Endothelial cell of umbilical vein (primary cell): ENCODE data around the gene LENEP. TPM values are rescaled to one million over a fixed set of nuclear protein-coding genes. Genes with fewer than 3 reads are reported as not detected.
A peak's percentile ranks its signal among the peaks of the same experiment; 100 is the strongest.

Source experiments
- BruUV-seq: library from RNA; stranded (reverse); fragments of 400-500 nt; replicated peaks from 2 replicates; lab custom pipeline; 2021; lab: Mats Ljungman, UMichigan
- CTCF ChIA-PET: fragments of 300-600, 350-600 bp; sonication (Branson Sonifier 250); formaldehyde crosslinking; loops from one replicate; lab custom pipeline; 2021; ENCODE audit warnings: antibody characterized with exemption, inconsistent platforms; lab: Charles Lee
- POLR2A ChIA-PET: fragments of 300-600, 350-600 bp; sonication (Branson Sonifier 250); formaldehyde crosslinking; loops from one replicate; lab custom pipeline; 2021; ENCODE audit warnings: antibody characterized with exemption, inconsistent platforms; lab: Charles Lee
- DNase-seq: peaks from one replicate; pipeline ENCODE4 v3.0.0-alpha.2; 2011; ENCODE audit warnings: low read depth, low spot score
- FAIRE-seq: peaks from 2 replicates; lab custom pipeline; 2011; peaks lifted over from hg19 to GRCh38; lab: Jason Lieb, UNC
- H2AFZ ChIP-seq: 2 replicates; pipeline ENCODE4 v1.6.0; 2012; ENCODE audit warnings: low read depth, low read length, control low read depth, inconsistent platforms
- H3K27ac ChIP-seq: 2 replicates; pipeline ENCODE4 v1.5.1; 2011; ENCODE audit warnings: low read depth, mild to moderate bottlenecking, control low read depth, low read length, moderate library complexity; ENCODE audit not compliant: insufficient read depth
- H3K27me3 ChIP-seq, 2 experiments: 2 replicates each; pipeline versions ENCODE4 v1.6.0 to v1.6.1; 2011; ENCODE audit warnings: low read length in 2 of 2, mixed read lengths in 1 of 2; ENCODE audit not compliant: control insufficient read depth in 2 of 2, insufficient read depth in 2 of 2
- H3K36me3 ChIP-seq, 2 experiments: 2 replicates in 1 of 2; 3 replicates in 1 of 2; pipeline ENCODE4 v1.5.1; 2011; ENCODE audit warnings: low read length in 2 of 2, mild to moderate bottlenecking in 1 of 2, moderate library complexity in 1 of 2; ENCODE audit not compliant: control insufficient read depth in 2 of 2, insufficient read depth in 2 of 2; ENCODE audit errors: extremely low read depth in 1 of 2
- H3K4me1 ChIP-seq: 3 replicates; pipeline ENCODE4 v1.5.1; 2011; ENCODE audit warnings: mild to moderate bottlenecking, low read length; ENCODE audit not compliant: control insufficient read depth, insufficient read depth; ENCODE audit errors: extremely low read depth
- H3K4me2 ChIP-seq: 2 replicates; pipeline ENCODE4 v1.6.1; 2011; ENCODE audit warnings: low read length, control low read depth, mixed read lengths; ENCODE audit not compliant: insufficient read depth
- H3K4me3 ChIP-seq, 3 experiments: fragments of 200-600 bp in 1 of 3; sonication (generic), shearing (Covaris generic) in 1 of 3; replicated peaks in 1 of 3; 2 replicates each; pipeline ENCODE4 v1.5.1; 2011 to 2016; ENCODE audit warnings: control low read depth in 3 of 3, low read length in 3 of 3, mild to moderate bottlenecking in 2 of 3, inconsistent platforms in 1 of 3, low read depth in 1 of 3, moderate library complexity in 1 of 3; ENCODE audit not compliant: insufficient read depth in 1 of 3
- H3K79me2 ChIP-seq: 2 replicates; pipeline ENCODE4 v1.6.0; 2012; ENCODE audit warnings: low read length, inconsistent platforms; ENCODE audit not compliant: control insufficient read depth, insufficient read depth
- H3K9ac ChIP-seq: replicated peaks from 2 replicates; pipeline ENCODE3; 2011; ENCODE audit warnings: low read length, control low read depth; ENCODE audit not compliant: insufficient read depth; ENCODE audit errors: extremely low read depth
- H3K9me1 ChIP-seq: replicated peaks from 3 replicates; pipeline ENCODE4 v1.6.0; 2011; ENCODE audit warnings: mild to moderate bottlenecking, low read length; ENCODE audit not compliant: control insufficient read depth, insufficient read depth; ENCODE audit errors: extremely low read depth
- H3K9me3 ChIP-seq: replicated peaks from 2 replicates; pipeline ENCODE4 v1.5.1; 2012; ENCODE audit warnings: low read length, inconsistent platforms; ENCODE audit not compliant: control insufficient read depth, insufficient read depth
- H4K20me1 ChIP-seq: replicated peaks from 2 replicates; pipeline ENCODE3; 2011; ENCODE audit warnings: mild to moderate bottlenecking, low read length; ENCODE audit not compliant: control insufficient read depth, insufficient read depth; ENCODE audit errors: extremely low read depth
- CTCF ChIP-seq, 2 donors: IDR thresholded peaks; 1 replicate in 1 of 2; 2 replicates in 1 of 2; pipeline ENCODE4 v1.5.1; 2011; ENCODE audit warnings: low read length in 2 of 2, mild to moderate bottlenecking in 2 of 2, moderate library complexity in 2 of 2, control low read depth in 1 of 2, inconsistent platforms in 1 of 2, low read depth in 1 of 2; ENCODE audit not compliant: insufficient read depth in 1 of 2; ENCODE audit errors: extremely low read depth in 1 of 2
- EZH2 ChIP-seq: IDR thresholded peaks from 2 replicates; pipeline ENCODE4 v1.6.1; 2012; ENCODE audit warnings: borderline replicate concordance, low read depth, mild to moderate bottlenecking, moderate library complexity, low read length, inconsistent platforms; ENCODE audit not compliant: severe bottlenecking
- FOS ChIP-seq: IDR thresholded peaks from 2 replicates; pipeline ENCODE4 v1.6.1; 2011; ENCODE audit warnings: mild to moderate bottlenecking, low read length, moderate library complexity, borderline replicate concordance; ENCODE audit not compliant: insufficient read depth
- GATA2 ChIP-seq: IDR thresholded peaks from 2 replicates; pipeline ENCODE4 v1.7.0; 2011; ENCODE audit warnings: low read depth, mild to moderate bottlenecking, moderate library complexity, mixed read lengths, low read length; ENCODE audit not compliant: insufficient read length, insufficient read depth
- JUN ChIP-seq: IDR thresholded peaks from 2 replicates; pipeline ENCODE4 v1.6.1; 2011; ENCODE audit warnings: borderline replicate concordance, low read depth; ENCODE audit not compliant: insufficient read length, insufficient read depth
- MYC ChIP-seq: IDR thresholded peaks from one replicate; pipeline ENCODE4 v1.6.1; 2011; ENCODE audit warnings: mild to moderate bottlenecking, low read depth, low read length
- POLR2A ChIP-seq: IDR thresholded peaks from 2 replicates; pipeline ENCODE4 v1.6.1; 2012; ENCODE audit warnings: low read depth, mild to moderate bottlenecking, control low read depth, low read length
- POLR2AphosphoS5 ChIP-seq: IDR thresholded peaks from 2 replicates; pipeline ENCODE4 v1.6.1; 2012; ENCODE audit warnings: low read depth, mild to moderate bottlenecking, control low read depth, low read length, moderate library complexity; ENCODE audit not compliant: insufficient read depth
- dilution Hi-C: fragments of 300-500 bp; cut with MboI; formaldehyde crosslinking; loops from one replicate; pipeline ENCODE4 v1.15.0; 2019; ENCODE audit warnings: low sequenced_read_pairs; ENCODE audit not compliant: extremely low pct_ligation_motif_present
- intact Hi-C: fragments of 100-400 bp; cut with micrococcal nuclease; formaldehyde crosslinking; loops from one replicate; pipeline ENCODE4 v1.10.0; 2022
- polyA plus RNA-seq, 4 experiments: library from polyadenylated mRNA; depleted of rRNA in 3 of 4; stranded (reverse) in 3 of 4; unstranded in 1 of 4; fragments of >200 nt; gene quantifications; 2 replicates each; pipeline versions ENCODE4 v1.2.1 to v1.2.3, GENCODE V29; 2011 to 2012; ENCODE audit warnings: missing spikeins in 1 of 4
- total RNA-seq: library from RNA; stranded (reverse); gene quantifications from 2 replicates; pipeline ENCODE4 v1.2.3, GENCODE V29; 2021
- TF ChIP-seq, protein P1 (sequence below): IDR thresholded peaks from 2 replicates; pipeline ENCODE4 v1.6.1; 2011; ENCODE audit not compliant: insufficient read depth, insufficient read length

Gene LENEP
- total and polyA plus RNA-seq, 2 donors (not counting 3 experiments of a cell fraction or from before 2014, with no cell fraction given) = 0.64 TPM; not detected in 1

- H4K20me1 ChIP-seq = no peaks in the 10 kb centered on the region
- peak overlapping the region; percentile 38 for H3K4me2 ChIP-seq
- H2AFZ ChIP-seq = peak overlapping the region; percentile 53
- peak overlapping the region in 1 of 3 experiments; percentile 94 for H3K4me3 ChIP-seq
- TF ChIP-seq POLR2A = no peak
- no peak for TF ChIP-seq GATA2
- TF ChIP-seq, protein P1, sequence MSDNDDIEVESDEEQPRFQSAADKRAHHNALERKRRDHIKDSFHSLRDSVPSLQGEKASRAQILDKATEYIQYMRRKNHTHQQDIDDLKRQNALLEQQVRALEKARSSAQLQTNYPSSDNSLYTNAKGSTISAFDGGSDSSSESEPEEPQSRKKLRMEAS = no peak
- no peak for TF ChIP-seq JUN
- no peak for TF ChIP-seq FOS
- TF ChIP-seq CTCF (IDR thresholded peaks at IDR 0.05; ENCODE audit: extremely low read depth in 1 of 2, insufficient read depth in 1 of 2, low read depth in 1 of 2, low read length in 2 of 2) = no peak
- no peak for TF ChIP-seq MYC
- TF ChIP-seq EZH2 = no peak
- no peak for TF ChIP-seq POLR2AphosphoS5
- FAIRE-seq (no peak), DNase-seq (peak; percentile 31)
- no peaks in the 10 kb centered on the region for H3K9me1 ChIP-seq
- ChIA-PET CTCF (interaction anchor here (0.8 to 6.5 kb wide), 22 partner anchors 10 to 440 kb away, joined by 3 to 87 read pairs (median 5); partner anchors contain the start of genes ADAM15, CKS1B, PBXIP1 and PMVK), POLR2A (interaction anchor here (0.9 to 1.4 kb wide), 3 partner anchors 38 to 62 kb away, joined by 3 read pairs; partner anchors contain the start of genes PBXIP1 and PYGO2)
- no peaks in the 10 kb centered on the region for H3K36me3 ChIP-seq
- dilution Hi-C loops (no loop called here), intact Hi-C loops (loop anchor here (1.0 to 5.0 kb wide), 3 partner anchors 38 to 442 kb away; partner anchors contain the start of genes PYGO2 and UBE2Q1)
- peaks cover 8% of the 10 kb centered on the region for H3K79me2 ChIP-seq
- no peak overlapping the region for H3K9ac ChIP-seq
- H3K27me3 ChIP-seq = no peaks in the 10 kb centered on the region
- H3K4me1 ChIP-seq = peaks cover 20% of the 10 kb centered on the region
- BruUV-seq = no TSS peak
- H3K9me3 ChIP-seq = no peaks in the 10 kb centered on the region
- H3K27ac ChIP-seq = no peak overlapping the region
Observed at GRCh38 chr1:154999571-155000410, 6.4 kb downstream of the LENEP start.
